CD4-positive, alpha-beta T cell (primary cell): ENCODE results near the gene DNAJC28. TPM values are rescaled to one million over a fixed set of nuclear protein-coding genes. Genes with fewer than 3 reads are reported as not detected.
"Not testable (repeated sequence)": the region's sequence is repeated elsewhere in the genome, so short reads cannot be mapped to it uniquely, and the experiment has no call there.

Source experiments
- ATAC-seq: fragments of 200-7000 bp; cut with Tn5 transposase; one replicate; pipeline ENCODE4 v1.10.0; 2022; ENCODE audit warnings: mild to moderate bottlenecking; ENCODE audit not compliant: poor library complexity
- CTCF ChIA-PET: fragments of 350-600 bp; sonication (Branson Sonifier 250); formaldehyde crosslinking; loops from one replicate; lab custom pipeline; 2021; ENCODE audit warnings: antibody characterized with exemption, inconsistent platforms; lab: Charles Lee
- POLR2A ChIA-PET: fragments of 350-600 bp; sonication (Branson Sonifier 250); formaldehyde crosslinking; loops from one replicate; lab custom pipeline; 2021; ENCODE audit warnings: antibody characterized with exemption, inconsistent platforms; lab: Charles Lee
- DNase-seq, 14 experiments: peaks; one replicate each; pipeline ENCODE4 v3.0.0-alpha.2; 2013 to 2020; ENCODE audit warnings: mixed read lengths in 2 of 14
- H3K27ac ChIP-seq, 2 donors: one replicate each; pipeline versions ENCODE4 v1.5.1 to v1.7.0; 2013; ENCODE audit warnings: low read length in 2 of 2, low read depth in 1 of 2, mild to moderate bottlenecking in 1 of 2
- H3K27me3 ChIP-seq, 2 experiments: 1 replicate in 1 of 2; 2 replicates in 1 of 2; pipeline versions ENCODE4 v1.6.1 to v1.7.0; 2013; ENCODE audit warnings: low read length in 2 of 2, control low read depth in 1 of 2, mild to moderate bottlenecking in 1 of 2, moderate library complexity in 1 of 2; ENCODE audit not compliant: insufficient read depth in 2 of 2, control insufficient read depth in 1 of 2
- H3K36me3 ChIP-seq: one replicate; pipeline ENCODE4 v1.6.1; 2013; ENCODE audit warnings: low read length, control low read depth; ENCODE audit not compliant: insufficient read depth
- H3K4me1 ChIP-seq: one replicate; pipeline ENCODE4 v1.6.1; 2013; ENCODE audit warnings: low read length, control low read depth; ENCODE audit not compliant: insufficient read depth
- H3K4me3 ChIP-seq: one replicate; pipeline ENCODE4 v1.5.1; 2013; ENCODE audit warnings: mild to moderate bottlenecking, low read length, moderate library complexity
- H3K9me3 ChIP-seq, 2 experiments: 1 replicate in 1 of 2; 2 replicates in 1 of 2; pipeline versions ENCODE4 v1.6.1 to v1.7.0; 2013; ENCODE audit warnings: low read length in 2 of 2, mild to moderate bottlenecking in 2 of 2, control low read depth in 1 of 2, moderate library complexity in 1 of 2; ENCODE audit not compliant: control insufficient read depth in 1 of 2, insufficient read depth in 1 of 2
- H3K27ac Mint-ChIP-seq: one replicate; pipeline ENCODE4 v1.8.0; 2020; ENCODE audit warnings: mixed read lengths
- H3K27me3 Mint-ChIP-seq: one replicate; pipeline ENCODE4 v1.8.0; 2021; ENCODE audit warnings: mixed read lengths
- H3K36me3 Mint-ChIP-seq: one replicate; pipeline ENCODE4 v1.8.0; 2021; ENCODE audit warnings: low read depth, mixed read lengths
- H3K4me1 Mint-ChIP-seq: one replicate; pipeline ENCODE4 v1.8.0; 2021; ENCODE audit warnings: low read depth, mixed read lengths
- H3K4me3 Mint-ChIP-seq: one replicate; pipeline ENCODE4 v1.8.0; 2020; ENCODE audit warnings: mild to moderate bottlenecking, mixed read lengths
- H3K9me3 Mint-ChIP-seq: one replicate; pipeline ENCODE4 v1.8.0; 2020; ENCODE audit warnings: mixed read lengths
- CTCF ChIP-seq: fragments of 200-600 bp; IDR thresholded peaks from one replicate; pipeline ENCODE4 v1.8.0; 2022; ENCODE audit warnings: antibody characterized with exemption, mild to moderate bottlenecking
- intact Hi-C, 2 experiments: fragments of 100-400 bp; cut with DNase I in 1 of 2; cut with micrococcal nuclease in 1 of 2; formaldehyde crosslinking; loops; one replicate each; pipeline versions ENCODE4 v1.15.1 to v1.9.0; 2023 to 2025; cut with DNase I, micrococcal nuclease
- total RNA-seq, 174 experiments: library from RNA in 2 of 174; stranded (reverse) in 2 of 174; gene quantifications; one replicate each; pipeline ENCODE4 v1.2.3 and lab custom pipeline; 2021 to 2026

Gene DNAJC28
- total RNA-seq, 2 experiments from 2014 or later, result not detected

DNA sequence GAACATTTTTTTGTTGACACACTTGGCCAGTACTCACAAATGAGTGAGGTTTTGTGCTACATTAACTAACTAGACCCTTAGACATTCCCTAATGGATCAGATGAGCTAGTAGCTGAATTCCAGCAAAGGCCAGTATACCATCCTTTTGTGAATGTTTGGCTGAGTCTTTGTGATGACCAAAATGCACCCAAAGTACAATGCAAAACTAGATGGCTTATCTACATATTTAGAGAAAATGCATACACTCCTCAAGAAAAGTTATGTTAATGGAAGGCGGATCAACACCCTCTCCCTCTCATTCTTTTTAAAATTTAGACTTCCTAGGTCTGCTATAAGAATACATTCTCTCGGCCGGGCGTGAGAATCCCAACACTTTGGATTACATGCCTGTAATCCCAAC lies 20.1 kb upstream of the DNAJC28 start:
- H3K27ac Mint-ChIP-seq, result no peak overlapping the region
- no peaks in the 10 kb centered on the region for H3K27me3 ChIP-seq

GRCh38 chr21:33510826-33511225 lies 19.3 kb upstream of the DNAJC28 start:
- intact Hi-C loops, result no loop called here
- no peak overlapping the region for H3K4me3 Mint-ChIP-seq
- H3K27me3 ChIP-seq, result no peaks in the 10 kb centered on the region
- H3K36me3 ChIP-seq, result peaks cover 54% of the 10 kb centered on the region
- no peak overlapping the region for H3K27ac ChIP-seq
- no peak overlapping the region for H3K27ac Mint-ChIP-seq
- H3K9me3 Mint-ChIP-seq, result no peaks in the 10 kb centered on the region
- ChIA-PET POLR2A (interaction anchor here (0.6 kb wide), 1 partner anchor 83 kb away, joined by 4 read pairs; no protein-coding TSS in a partner anchor), CTCF (no interaction called here)
- H3K4me1 ChIP-seq, result no peaks in the 10 kb centered on the region
- H3K4me3 ChIP-seq, result no peak overlapping the region
- H3K36me3 Mint-ChIP-seq, result peaks cover 78% of the 10 kb centered on the region
- no peaks in the 10 kb centered on the region for H3K9me3 ChIP-seq
- TF ChIP-seq CTCF, result no peak
- DNase-seq (no peak), ATAC-seq (no peak)
- no peaks in the 10 kb centered on the region for H3K4me1 Mint-ChIP-seq
- no peaks in the 10 kb centered on the region for H3K27me3 Mint-ChIP-seq

More for the DNA sequence above, 20.1 kb upstream of the DNAJC28 start:
- peaks cover 81% of the 10 kb centered on the region for H3K36me3 Mint-ChIP-seq
- DNase-seq (no peak), ATAC-seq (no peak)
- CTCF ChIA-PET, result no interaction called here
- H3K36me3 ChIP-seq, result peaks cover 60% of the 10 kb centered on the region
- no peak overlapping the region for H3K4me3 ChIP-seq
- no peaks in the 10 kb centered on the region for H3K27me3 Mint-ChIP-seq
- no peak for TF ChIP-seq CTCF
- intact Hi-C loops, result no loop called here
- no peak overlapping the region for H3K27ac ChIP-seq
- H3K4me3 Mint-ChIP-seq, result no peak overlapping the region
- POLR2A ChIA-PET, result interaction anchor here (0.6 kb wide), 1 partner anchor 84 kb away, joined by 4 read pairs; no protein-coding TSS in a partner anchor
- H3K9me3 Mint-ChIP-seq, result no peaks in the 10 kb centered on the region
- H3K4me1 ChIP-seq, result no peaks in the 10 kb centered on the region
- no peaks in the 10 kb centered on the region for H3K4me1 Mint-ChIP-seq
- H3K9me3 ChIP-seq, result no peaks in the 10 kb centered on the region

- H3K4me1 Mint-ChIP-seq, H3K27me3 Mint-ChIP-seq, H3K27ac Mint-ChIP-seq, H3K4me3 ChIP-seq, H3K9me3 Mint-ChIP-seq, ATAC-seq, H3K4me3 Mint-ChIP-seq, H3K9me3 ChIP-seq, H3K27me3 ChIP-seq, DNase-seq, POLR2A ChIA-PET, H3K4me1 ChIP-seq, CTCF ChIA-PET, intact Hi-C loops, H3K27ac ChIP-seq: not testable (repeated sequence)
- peaks cover 85% of the 10 kb centered on the region for H3K36me3 Mint-ChIP-seq
- H3K36me3 ChIP-seq, result peaks cover 52% of the 10 kb centered on the region
Observed at GRCh38 chr21:33507003-33507402, 15.5 kb upstream of the DNAJC28 start.

DNA sequence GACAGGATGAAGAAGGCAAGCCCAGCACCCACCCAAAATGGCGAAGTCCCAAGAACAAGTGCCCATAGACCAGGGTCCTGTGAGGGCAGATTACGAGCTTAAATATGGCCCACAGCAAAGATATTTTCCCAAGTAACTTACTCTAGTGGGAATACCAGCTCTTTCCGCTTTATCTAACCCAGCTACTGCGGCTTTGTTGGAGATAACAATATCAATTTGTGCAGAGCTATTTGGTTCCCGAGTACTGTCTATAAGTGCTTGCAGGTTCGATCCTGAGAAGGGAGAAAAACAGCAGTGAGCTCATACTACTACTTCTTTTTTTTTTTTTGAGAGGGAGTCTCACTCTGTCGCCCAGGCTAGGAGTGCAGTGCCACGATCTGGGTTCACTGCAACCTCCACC lies 14.3 kb upstream of the DNAJC28 start:
- H3K9me3 Mint-ChIP-seq, result no peaks in the 10 kb centered on the region
- intact Hi-C loops, result no loop called here
- no peaks in the 10 kb centered on the region for H3K27me3 Mint-ChIP-seq
- H3K4me1 ChIP-seq, result no peaks in the 10 kb centered on the region
- no peak for TF ChIP-seq CTCF
- no peaks in the 10 kb centered on the region for H3K4me1 Mint-ChIP-seq
- peaks cover 41% of the 10 kb centered on the region for H3K36me3 ChIP-seq
- H3K9me3 ChIP-seq, result no peaks in the 10 kb centered on the region
- H3K4me3 Mint-ChIP-seq, result no peak overlapping the region
- no peak overlapping the region for H3K27ac ChIP-seq
- no peak for DNase-seq
- ChIA-PET POLR2A (no interaction called here), CTCF (interaction anchor here (0.6 kb wide), 1 partner anchor 16 kb away, joined by 3 read pairs; no protein-coding TSS in a partner anchor)
- peaks cover 76% of the 10 kb centered on the region for H3K36me3 Mint-ChIP-seq
- no peaks in the 10 kb centered on the region for H3K27me3 ChIP-seq
- H3K4me3 ChIP-seq, result no peak overlapping the region
- H3K27ac Mint-ChIP-seq, result no peak overlapping the region
- no peak for ATAC-seq
